GM21526 (cell line): ENCODE results near the gene CCNL1.
A peak's percentile ranks its signal among the peaks of the same experiment; 100 is the strongest.
"Not testable (repeated sequence)": the region's sequence is repeated elsewhere in the genome, so short reads cannot be mapped to it uniquely, and the experiment has no call there.

Experiments
- ATAC-seq: cut with Tn5 transposase; IDR thresholded peaks from one replicate; pipeline ENCODE4 v1.9.1; 2021; ENCODE audit warnings: moderate library complexity; ENCODE audit not compliant: unreplicated experiment, low FRiP score

Gene CCNL1

GRCh38 chr3:157109267-157110141 lies 50.4 kb downstream of the CCNL1 start:
- no peak for ATAC-seq

GRCh38 chr3:157107644-157108133 lies 52.3 kb downstream of the CCNL1 start:
- ATAC-seq = no peak

- ATAC-seq = no peak
Observed at GRCh38 chr3:157107037-157107436, 52.9 kb downstream of the CCNL1 start.

- ATAC-seq = peak; percentile 63
Observed at GRCh38 chr3:157104928-157105652, 54.9 kb downstream of the CCNL1 start.

- no peak for ATAC-seq
Observed at GRCh38 chr3:157104521-157104920, 55.4 kb downstream of the CCNL1 start.

GRCh38 chr3:157103860-157104259 lies 56.1 kb downstream of the CCNL1 start:
- ATAC-seq = no peak

GRCh38 chr3:157103280-157103679 lies 56.7 kb downstream of the CCNL1 start:
- ATAC-seq = peak; percentile 90

GRCh38 chr3:157102595-157102994 lies 57.4 kb downstream of the CCNL1 start:
- not testable (repeated sequence) for ATAC-seq

- no peak for ATAC-seq
Observed at GRCh38 chr3:157102098-157102497, 57.8 kb downstream of the CCNL1 start.

- no peak for ATAC-seq
Observed at GRCh38 chr3:157101486-157101885, 58.5 kb downstream of the CCNL1 start.

GRCh38 chr3:157100608-157101396 lies 59.1 kb downstream of the CCNL1 start:
- no peak for ATAC-seq

GRCh38 chr3:157100096-157100477 lies 59.9 kb downstream of the CCNL1 start:
- no peak for ATAC-seq

GRCh38 chr3:157099326-157100095 lies 60.4 kb downstream of the CCNL1 start:
- no peak for ATAC-seq

GRCh38 chr3:157098823-157099185 lies 61.1 kb downstream of the CCNL1 start:
- ATAC-seq = no peak

- no peak for ATAC-seq
Observed at GRCh38 chr3:157098121-157098822, 61.7 kb downstream of the CCNL1 start.
